Measurements from ENCODE around the gene OR9I1.

Gene OR9I1, protein sequence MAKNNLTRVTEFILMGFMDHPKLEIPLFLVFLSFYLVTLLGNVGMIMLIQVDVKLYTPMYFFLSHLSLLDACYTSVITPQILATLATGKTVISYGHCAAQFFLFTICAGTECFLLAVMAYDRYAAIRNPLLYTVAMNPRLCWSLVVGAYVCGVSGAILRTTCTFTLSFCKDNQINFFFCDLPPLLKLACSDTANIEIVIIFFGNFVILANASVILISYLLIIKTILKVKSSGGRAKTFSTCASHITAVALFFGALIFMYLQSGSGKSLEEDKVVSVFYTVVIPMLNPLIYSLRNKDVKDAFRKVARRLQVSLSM

DNA sequence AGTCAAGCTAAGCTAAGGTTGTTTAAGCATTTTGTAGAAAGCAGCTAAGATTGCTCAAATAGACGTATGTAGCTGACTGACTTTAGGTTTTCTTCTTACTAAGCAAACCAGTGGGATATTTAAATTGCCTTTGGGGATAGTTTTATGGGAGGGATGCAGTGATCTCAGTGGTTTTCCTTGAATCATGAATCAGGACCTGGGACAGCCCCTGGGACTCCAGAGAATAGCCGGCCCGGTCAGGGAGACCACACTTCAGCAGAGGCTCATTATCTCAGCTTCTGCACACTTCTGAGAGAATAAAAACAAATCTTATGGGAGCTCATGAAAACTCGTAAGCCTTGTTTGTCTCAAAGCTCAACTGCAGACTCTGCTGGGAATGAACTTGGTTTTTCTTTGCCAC lies at the start of gene OR9I1:
TSS of gene OR9I1 (minus strand) at position 62 of the 400 bp plus-strand sequence. CDS start 6,086 bp downstream, outside the sequence.
- TF ChIP-seq, protein P1, sequence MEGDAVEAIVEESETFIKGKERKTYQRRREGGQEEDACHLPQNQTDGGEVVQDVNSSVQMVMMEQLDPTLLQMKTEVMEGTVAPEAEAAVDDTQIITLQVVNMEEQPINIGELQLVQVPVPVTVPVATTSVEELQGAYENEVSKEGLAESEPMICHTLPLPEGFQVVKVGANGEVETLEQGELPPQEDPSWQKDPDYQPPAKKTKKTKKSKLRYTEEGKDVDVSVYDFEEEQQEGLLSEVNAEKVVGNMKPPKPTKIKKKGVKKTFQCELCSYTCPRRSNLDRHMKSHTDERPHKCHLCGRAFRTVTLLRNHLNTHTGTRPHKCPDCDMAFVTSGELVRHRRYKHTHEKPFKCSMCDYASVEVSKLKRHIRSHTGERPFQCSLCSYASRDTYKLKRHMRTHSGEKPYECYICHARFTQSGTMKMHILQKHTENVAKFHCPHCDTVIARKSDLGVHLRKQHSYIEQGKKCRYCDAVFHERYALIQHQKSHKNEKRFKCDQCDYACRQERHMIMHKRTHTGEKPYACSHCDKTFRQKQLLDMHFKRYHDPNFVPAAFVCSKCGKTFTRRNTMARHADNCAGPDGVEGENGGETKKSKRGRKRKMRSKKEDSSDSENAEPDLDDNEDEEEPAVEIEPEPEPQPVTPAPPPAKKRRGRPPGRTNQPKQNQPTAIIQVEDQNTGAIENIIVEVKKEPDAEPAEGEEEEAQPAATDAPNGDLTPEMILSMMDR (IDR thresholded peaks at IDR 0.05), result no peak
- Histone ChIP-seq H3K27me3 (no peaks in the 10 kb centered on the region), H3K4me3 (ENCODE audit: low read depth in 1 of 2, low read length in 1 of 2) (no peak within 1 kb of the TSS), H3K9me3 (no peaks in the 10 kb centered on the region), H3K27ac (no peak within 1 kb of the TSS), H3K36me3 (no peaks in the 10 kb centered on the region), H3K4me1 (ENCODE audit: control insufficient read depth in 1 of 2, insufficient read depth in 1 of 2, low read depth in 1 of 2, low read length in 1 of 2) (no peaks in the 10 kb centered on the region)

DNA sequence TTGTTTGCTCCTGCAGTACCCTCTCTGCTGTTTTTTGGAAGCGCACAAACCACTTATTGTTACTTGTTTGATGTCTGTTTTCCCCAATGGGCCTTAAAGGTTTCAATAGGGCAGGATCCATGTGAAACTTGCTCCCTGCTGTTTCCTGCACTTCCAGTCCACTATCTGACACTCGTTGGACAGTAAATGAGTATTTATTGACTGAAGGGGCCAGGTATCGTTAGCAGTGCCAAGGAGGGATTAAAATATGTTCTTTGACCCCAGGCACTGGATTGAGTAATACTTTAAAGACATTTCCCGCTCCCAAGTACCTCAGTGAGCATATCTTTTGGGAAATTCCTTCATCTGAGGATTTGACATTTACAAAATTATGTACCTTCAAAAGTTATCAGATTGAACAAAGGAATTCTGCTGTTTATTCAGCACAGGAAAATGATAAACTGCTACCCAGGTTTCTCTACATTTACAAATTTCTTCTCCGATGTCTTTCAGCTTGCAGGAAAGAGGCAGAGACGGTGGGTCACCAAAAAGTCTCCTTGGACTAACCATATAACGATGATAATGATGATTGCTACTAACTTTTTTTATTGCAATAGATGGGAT lies 40.3 kb upstream of the OR9I1 start:
- Histone ChIP-seq H3K4me1 (ENCODE audit: control insufficient read depth in 1 of 2, insufficient read depth in 1 of 2, low read depth in 1 of 2, low read length in 1 of 2) (no peaks in the 10 kb centered on the region), H3K4me3 (ENCODE audit: low read depth in 1 of 2, low read length in 1 of 2) (no peak overlapping the region), H3K36me3 (no peaks in the 10 kb centered on the region), H3K27me3 (no peaks in the 10 kb centered on the region), H3K9me3 (no peaks in the 10 kb centered on the region), H3K27ac (no peak overlapping the region)
- TF ChIP-seq, protein P1 (IDR thresholded peaks at IDR 0.05), result no peak

DNA sequence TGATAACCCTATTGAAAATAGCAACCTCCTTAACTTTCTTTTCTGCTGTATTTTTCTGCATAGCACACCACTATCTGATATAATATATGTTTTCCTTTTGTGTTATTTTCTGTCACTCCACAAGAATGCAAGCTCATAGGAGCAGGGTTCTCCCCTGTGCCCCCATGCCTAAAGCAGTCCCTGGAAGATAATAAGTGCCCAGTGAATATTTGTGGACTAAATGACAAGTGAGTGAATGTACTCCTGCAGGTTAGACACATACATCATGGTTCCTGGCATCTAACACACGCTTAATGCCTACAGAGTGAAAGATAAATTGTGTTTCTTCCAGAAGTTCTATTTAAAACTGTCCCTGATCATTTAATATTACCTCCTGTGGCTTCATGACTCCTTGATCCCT lies 39.7 kb upstream of the OR9I1 start:
- TF ChIP-seq, protein P1 (IDR thresholded peaks at IDR 0.05), result no peak
- Histone ChIP-seq H3K27me3 (no peaks in the 10 kb centered on the region), H3K4me1 (ENCODE audit: control insufficient read depth in 1 of 2, insufficient read depth in 1 of 2, low read depth in 1 of 2, low read length in 1 of 2) (no peaks in the 10 kb centered on the region)

DNA sequence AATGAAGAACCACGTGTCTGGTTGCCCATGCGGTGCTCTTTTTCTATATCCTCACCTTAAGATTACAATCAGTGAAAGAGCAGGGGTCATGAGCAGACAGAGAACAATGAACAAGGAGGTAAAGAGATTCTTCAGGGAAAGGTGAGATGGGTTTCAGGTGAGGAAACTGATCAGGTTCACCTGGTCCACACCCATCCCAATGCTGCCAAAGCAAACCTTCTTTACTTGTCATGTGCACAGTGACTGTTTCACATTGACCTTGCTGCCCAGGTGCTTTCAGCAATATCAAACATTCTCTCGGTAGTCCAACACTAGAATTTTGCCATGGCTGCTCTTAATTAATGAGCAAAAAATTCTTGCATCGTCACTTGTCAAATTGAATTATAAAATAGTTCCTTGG lies 39.1 kb upstream of the OR9I1 start:
- Histone ChIP-seq H3K4me3 (ENCODE audit: low read depth in 1 of 2, low read length in 1 of 2) (no peak overlapping the region), H3K36me3 (no peaks in the 10 kb centered on the region), H3K9me3 (no peaks in the 10 kb centered on the region), H3K27me3 (no peaks in the 10 kb centered on the region), H3K4me1 (ENCODE audit: control insufficient read depth in 1 of 2, insufficient read depth in 1 of 2, low read depth in 1 of 2, low read length in 1 of 2) (no peaks in the 10 kb centered on the region), H3K27ac (no peak overlapping the region)
- TF ChIP-seq, protein P1 (IDR thresholded peaks at IDR 0.05), result no peak

More for the DNA sequence above, 39.7 kb upstream of the OR9I1 start:
- Histone ChIP-seq H3K27ac (no peak overlapping the region), H3K9me3 (no peaks in the 10 kb centered on the region), H3K4me3 (ENCODE audit: low read depth in 1 of 2, low read length in 1 of 2) (no peak overlapping the region), H3K36me3 (no peaks in the 10 kb centered on the region)

DNA sequence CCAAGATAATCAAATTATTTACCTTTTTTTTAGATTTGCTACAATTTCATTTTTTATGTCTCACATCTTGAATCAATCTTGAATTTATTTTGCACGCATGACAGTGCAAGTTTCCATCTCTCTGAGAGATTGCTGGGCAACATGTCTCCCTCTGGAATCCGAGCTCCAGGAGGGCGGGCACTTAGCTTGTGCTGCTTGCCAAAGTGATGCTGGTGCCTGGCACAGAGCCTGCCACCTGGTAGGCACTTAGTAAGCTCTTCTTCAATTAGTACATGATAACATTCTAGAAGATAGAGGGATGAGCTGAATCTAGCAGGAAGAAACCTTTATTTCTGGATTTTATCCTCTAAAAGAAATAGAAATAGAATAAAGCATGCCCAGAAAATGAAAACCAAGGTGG lies 27.5 kb upstream of the OR9I1 start:
- Histone ChIP-seq H3K27me3 (no peaks in the 10 kb centered on the region), H3K4me3 (ENCODE audit: low read depth in 1 of 2, low read length in 1 of 2) (no peak overlapping the region), H3K9me3 (no peaks in the 10 kb centered on the region), H3K36me3 (no peaks in the 10 kb centered on the region), H3K4me1 (ENCODE audit: control insufficient read depth in 1 of 2, insufficient read depth in 1 of 2, low read depth in 1 of 2, low read length in 1 of 2) (no peaks in the 10 kb centered on the region), H3K27ac (no peak overlapping the region)
- TF ChIP-seq, protein P1 (IDR thresholded peaks at IDR 0.05), result no peak

Data from neutrophil (primary cell).